ENCODE measurements around the gene PREX1. TPM values are rescaled to one million over a fixed set of nuclear protein-coding genes. Genes with fewer than 3 reads are reported as not detected.

The PREX1 gene
- total RNA-seq, 3 donors from 2014 or later: 53.1 to 84.2 (median 65.1) TPM

DNA sequence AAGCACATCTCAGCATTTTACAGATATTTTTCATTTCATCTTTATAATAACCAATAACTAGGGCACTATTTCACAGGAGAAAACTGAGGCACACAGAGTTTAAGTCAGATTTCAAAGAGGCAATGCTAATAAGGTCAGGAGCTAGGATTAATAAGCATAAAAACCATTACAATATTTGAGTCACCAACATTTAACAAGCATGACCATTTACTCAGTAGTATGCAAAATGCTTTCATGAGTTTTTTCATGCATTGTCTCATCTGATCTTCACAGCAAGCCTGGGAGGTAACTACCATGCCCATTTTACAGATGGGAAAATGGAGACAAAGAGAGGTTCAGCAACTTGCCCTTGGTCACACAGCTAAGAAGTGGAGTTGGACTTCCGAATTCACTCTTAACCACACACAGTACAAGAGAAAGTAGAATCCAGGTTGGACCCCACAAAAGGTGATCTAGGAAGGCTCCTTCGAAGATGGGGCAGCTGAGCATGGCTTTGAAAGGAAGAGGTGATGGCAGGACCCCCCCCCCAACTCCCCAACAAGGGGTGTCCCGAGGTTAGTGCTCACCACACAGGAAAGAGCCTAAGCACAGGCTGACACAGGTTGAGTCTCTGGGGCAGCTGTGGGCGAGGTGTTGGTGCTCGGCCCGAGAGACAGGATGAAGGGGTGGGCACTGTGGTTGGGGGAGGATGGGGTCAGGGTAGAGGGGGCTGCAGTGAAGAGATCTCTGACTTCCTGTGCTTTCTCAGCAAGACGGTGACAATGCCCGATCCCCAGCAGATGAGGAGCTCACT lies 108.8 kb downstream of the PREX1 start:
- no peak overlapping the region for H3K27ac ChIP-seq
- H3K9me3 ChIP-seq: peaks cover 3 to 11% of the 10 kb centered on the region in 2 donors
- TF ChIP-seq, protein P1, sequence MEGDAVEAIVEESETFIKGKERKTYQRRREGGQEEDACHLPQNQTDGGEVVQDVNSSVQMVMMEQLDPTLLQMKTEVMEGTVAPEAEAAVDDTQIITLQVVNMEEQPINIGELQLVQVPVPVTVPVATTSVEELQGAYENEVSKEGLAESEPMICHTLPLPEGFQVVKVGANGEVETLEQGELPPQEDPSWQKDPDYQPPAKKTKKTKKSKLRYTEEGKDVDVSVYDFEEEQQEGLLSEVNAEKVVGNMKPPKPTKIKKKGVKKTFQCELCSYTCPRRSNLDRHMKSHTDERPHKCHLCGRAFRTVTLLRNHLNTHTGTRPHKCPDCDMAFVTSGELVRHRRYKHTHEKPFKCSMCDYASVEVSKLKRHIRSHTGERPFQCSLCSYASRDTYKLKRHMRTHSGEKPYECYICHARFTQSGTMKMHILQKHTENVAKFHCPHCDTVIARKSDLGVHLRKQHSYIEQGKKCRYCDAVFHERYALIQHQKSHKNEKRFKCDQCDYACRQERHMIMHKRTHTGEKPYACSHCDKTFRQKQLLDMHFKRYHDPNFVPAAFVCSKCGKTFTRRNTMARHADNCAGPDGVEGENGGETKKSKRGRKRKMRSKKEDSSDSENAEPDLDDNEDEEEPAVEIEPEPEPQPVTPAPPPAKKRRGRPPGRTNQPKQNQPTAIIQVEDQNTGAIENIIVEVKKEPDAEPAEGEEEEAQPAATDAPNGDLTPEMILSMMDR (IDR thresholded peaks at IDR 0.05): no peak
- TF ChIP-seq POLR2A (IDR thresholded peaks at IDR 0.05): no peak
- no peak for TF ChIP-seq POLR2AphosphoS5 (IDR thresholded peaks at IDR 0.05)
- H3K36me3 ChIP-seq: no peaks in the 10 kb centered on the region
- intact Hi-C loops (cut with DNase I; ENCODE audit: low total_unique reads): no loop called here
- no peaks in the 10 kb centered on the region for H3K27me3 ChIP-seq
- DNase-seq (ENCODE audit: low spot score in 2 of 2): no peak
- no peak overlapping the region for H3K4me3 ChIP-seq
- no peaks in the 10 kb centered on the region for H3K4me1 ChIP-seq

DNA sequence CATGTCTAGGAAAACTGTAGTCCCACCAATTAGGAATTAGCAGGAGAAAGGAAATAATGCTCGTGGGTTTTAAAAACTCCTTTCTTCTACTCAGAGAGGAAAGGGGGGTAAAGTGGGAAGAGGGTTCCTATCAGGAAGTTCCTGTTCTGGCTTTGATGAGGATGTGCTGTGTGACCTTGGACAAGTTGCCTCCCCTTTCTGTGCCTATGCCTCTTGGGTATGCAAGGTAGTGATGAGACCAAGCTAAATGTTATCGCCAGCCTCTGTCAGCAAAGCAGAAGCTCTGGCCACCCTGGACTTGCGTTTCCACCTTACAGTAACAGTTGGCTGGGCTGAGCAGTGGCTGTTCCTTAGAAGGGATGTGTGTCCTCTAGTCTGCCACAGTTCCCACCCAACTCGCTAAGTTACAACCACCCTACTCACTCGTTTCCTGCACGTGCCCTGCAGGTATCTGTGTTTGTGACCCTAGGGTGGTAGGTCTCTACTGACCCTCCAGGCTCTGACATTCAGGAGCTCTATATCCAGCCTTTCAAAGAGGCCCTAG lies 110.0 kb downstream of the PREX1 start:
- Histone ChIP-seq H3K27me3 (no peaks in the 10 kb centered on the region), H3K4me3 (no peak overlapping the region), H3K27ac (no peak overlapping the region), H3K36me3 (no peaks in the 10 kb centered on the region), H3K4me1 (no peaks in the 10 kb centered on the region), H3K9me3 (peaks cover 3 to 11% of the 10 kb centered on the region in 2 donors)
- intact Hi-C loops (cut with DNase I; ENCODE audit: low total_unique reads): no loop called here
- no peak for DNase-seq (ENCODE audit: low spot score in 2 of 2)
- no peak for TF ChIP-seq POLR2A (IDR thresholded peaks at IDR 0.05)
- no peak for TF ChIP-seq POLR2AphosphoS5 (IDR thresholded peaks at IDR 0.05)
- TF ChIP-seq, protein P1 (IDR thresholded peaks at IDR 0.05): no peak

DNA sequence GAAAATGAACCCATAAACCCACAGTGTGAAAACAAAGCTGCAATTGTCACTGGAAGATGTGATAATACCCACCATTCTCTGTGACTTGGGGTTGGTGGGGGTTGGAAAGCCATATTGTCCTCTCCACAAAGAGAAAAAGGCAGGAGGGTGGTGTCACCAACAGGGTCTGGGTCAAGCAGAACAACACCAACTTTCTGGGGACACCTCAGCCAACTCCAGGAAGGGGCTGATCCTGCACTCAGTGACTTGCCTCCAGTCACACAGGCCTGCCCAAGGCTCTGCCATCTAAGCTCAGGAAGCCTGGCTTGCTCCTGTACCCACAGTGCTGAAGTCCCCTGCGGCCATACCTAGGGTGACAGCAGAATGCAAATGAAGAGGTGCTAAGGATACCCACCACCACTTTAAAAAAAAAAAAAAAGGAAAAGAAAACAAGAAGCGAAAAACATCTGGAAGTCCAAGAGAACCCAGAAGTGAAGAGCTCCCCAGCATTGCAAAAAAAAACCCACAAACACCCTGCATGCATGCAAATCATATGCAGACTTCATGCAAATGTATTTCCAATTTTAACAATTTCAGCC lies 110.6 kb downstream of the PREX1 start:
- Histone ChIP-seq H3K27me3 (no peaks in the 10 kb centered on the region), H3K27ac (no peak overlapping the region), H3K36me3 (no peaks in the 10 kb centered on the region), H3K4me1 (no peaks in the 10 kb centered on the region), H3K4me3 (no peak overlapping the region), H3K9me3 (peaks cover 3 to 11% of the 10 kb centered on the region in 2 donors)
- TF ChIP-seq POLR2A (IDR thresholded peaks at IDR 0.05): no peak
- TF ChIP-seq POLR2AphosphoS5 (IDR thresholded peaks at IDR 0.05): no peak
- TF ChIP-seq, protein P1 (IDR thresholded peaks at IDR 0.05): no peak
- intact Hi-C loops (cut with DNase I; ENCODE audit: low total_unique reads): no loop called here
- no peak for DNase-seq (ENCODE audit: low spot score in 2 of 2)

DNA sequence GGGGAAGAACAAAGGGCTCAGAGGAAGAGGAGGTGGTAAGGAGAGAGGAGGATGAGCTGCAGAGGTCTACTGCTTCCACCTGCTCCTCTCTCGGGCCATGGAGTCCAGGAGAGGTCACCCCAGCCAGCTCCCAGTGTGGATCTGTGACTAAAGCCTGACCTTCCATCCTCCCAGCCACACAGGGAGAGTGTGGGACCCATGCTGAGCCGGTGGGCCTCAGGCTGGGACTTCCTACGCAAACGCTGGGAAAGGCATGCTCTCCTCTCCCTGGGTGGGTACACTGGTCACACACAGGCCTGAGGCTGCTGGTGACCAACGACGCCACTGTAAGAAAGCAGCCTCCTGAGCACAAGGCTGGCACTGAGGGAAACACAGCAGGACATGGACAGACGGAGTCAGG lies 111.3 kb downstream of the PREX1 start:
- no peak overlapping the region for H3K4me3 ChIP-seq
- TF ChIP-seq POLR2AphosphoS5 (IDR thresholded peaks at IDR 0.05): no peak
- TF ChIP-seq, protein P1 (IDR thresholded peaks at IDR 0.05): no peak
- TF ChIP-seq POLR2A (IDR thresholded peaks at IDR 0.05): no peak
- peak overlapping the region in 1 of 2 donors; percentile 35 for H3K27ac ChIP-seq
- DNase-seq (ENCODE audit: low spot score in 2 of 2): no peak
- H3K4me1 ChIP-seq: no peaks in the 10 kb centered on the region
- intact Hi-C loops (cut with DNase I; ENCODE audit: low total_unique reads): no loop called here
- H3K36me3 ChIP-seq: no peaks in the 10 kb centered on the region
- peaks cover 3 to 11% of the 10 kb centered on the region in 2 donors for H3K9me3 ChIP-seq
- no peaks in the 10 kb centered on the region for H3K27me3 ChIP-seq

DNA sequence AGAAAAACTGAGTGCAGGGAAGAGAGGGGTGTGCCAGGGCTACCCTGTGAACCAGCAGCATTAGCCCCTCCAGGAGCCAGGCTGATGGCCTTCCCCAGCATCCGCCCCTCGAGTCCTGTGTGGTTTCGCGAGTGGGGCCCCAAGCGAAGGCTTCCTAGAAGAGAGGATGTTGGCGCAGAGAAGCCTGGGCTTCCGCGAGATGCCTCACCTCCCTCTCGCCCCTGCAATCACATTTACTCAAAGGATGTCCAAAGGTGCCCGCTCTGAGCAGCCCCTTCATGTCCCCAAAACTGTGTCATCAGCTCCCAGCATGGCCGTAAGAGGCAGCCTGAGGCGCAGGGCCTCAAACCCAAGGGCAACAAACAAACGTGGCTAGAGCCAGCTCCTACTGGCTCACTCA lies 111.7 kb downstream of the PREX1 start:
- H3K36me3 ChIP-seq: no peaks in the 10 kb centered on the region
- TF ChIP-seq, protein P1 (IDR thresholded peaks at IDR 0.05): no peak
- TF ChIP-seq POLR2AphosphoS5 (IDR thresholded peaks at IDR 0.05) (no peak), POLR2A (IDR thresholded peaks at IDR 0.05) (no peak)
- no peak overlapping the region for H3K4me3 ChIP-seq
- H3K9me3 ChIP-seq: peaks cover 3 to 11% of the 10 kb centered on the region in 2 donors
- no peak for DNase-seq (ENCODE audit: low spot score in 2 of 2)
- H3K27me3 ChIP-seq: no peaks in the 10 kb centered on the region
- no peaks in the 10 kb centered on the region for H3K4me1 ChIP-seq
- H3K27ac ChIP-seq: peak overlapping the region in 1 of 2 donors; percentile 35
- intact Hi-C loops (cut with DNase I; ENCODE audit: low total_unique reads): no loop called here
